Measurements from ENCODE around the gene PPP2CA.

DNA sequence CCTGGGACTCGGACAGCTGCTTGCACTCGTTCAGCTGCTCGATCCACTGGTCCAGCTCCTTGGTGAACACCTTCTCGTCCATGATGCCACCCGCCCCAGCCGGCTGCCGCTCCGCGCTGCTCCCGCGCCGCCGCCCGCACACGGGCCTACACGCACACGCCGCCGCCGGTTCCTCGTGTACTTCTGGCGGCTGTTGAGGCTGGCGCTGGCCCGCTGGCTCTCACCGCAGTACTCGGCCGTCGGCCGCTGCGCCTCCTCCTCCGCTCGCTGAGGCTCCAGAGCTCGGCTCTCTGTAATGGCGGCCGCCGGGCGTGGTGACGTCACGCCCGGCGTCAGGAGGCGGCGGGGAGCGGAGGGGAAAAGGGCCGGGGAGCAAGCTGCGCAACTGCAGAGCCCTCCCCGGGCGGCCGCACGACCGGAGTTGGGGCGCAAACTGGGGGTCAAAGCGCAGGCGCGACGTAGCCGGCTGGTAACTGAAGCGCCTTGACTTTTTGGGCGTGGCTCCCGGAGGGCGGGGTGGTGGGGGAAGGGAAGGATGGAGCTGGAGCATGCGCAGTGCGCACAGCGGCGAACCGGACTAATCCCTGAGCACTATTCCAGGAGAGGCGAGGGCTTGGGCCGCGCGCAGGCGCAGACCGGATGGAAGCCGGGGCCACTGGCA, at the start of gene PPP2CA:
- TF ChIP-seq CTCF (IDR thresholded peaks at IDR 0.05; ENCODE audit: control extremely low read depth in 1 of 3, insufficient read depth in 1 of 3, low read depth in 1 of 3, low read length in 3 of 3) (no peak), HDAC6 (IDR thresholded peaks at IDR 0.05; ENCODE audit: low read depth, low read length) (no peak), SUZ12 (IDR thresholded peaks at IDR 0.05; ENCODE audit: low read length) (no peak), GABPA (IDR thresholded peaks at IDR 0.05; ENCODE audit: borderline replicate concordance, insufficient read depth, low read length) (no peak), POLR2A (IDR thresholded peaks at IDR 0.05; ENCODE audit: control extremely low read depth in 1 of 2, low read depth in 2 of 2, low read length in 2 of 2) (peak in 1 of 2 experiments; percentile 90; a peak in 2 of 3 replicates)
- TF ChIP-seq, protein P1, sequence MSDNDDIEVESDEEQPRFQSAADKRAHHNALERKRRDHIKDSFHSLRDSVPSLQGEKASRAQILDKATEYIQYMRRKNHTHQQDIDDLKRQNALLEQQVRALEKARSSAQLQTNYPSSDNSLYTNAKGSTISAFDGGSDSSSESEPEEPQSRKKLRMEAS (IDR thresholded peaks at IDR 0.05), result no peak; the same call in none of the 2 replicates
